Stomach (tissue), 9 donors: ENCODE data around the gene AUTS2. TPM values are rescaled to one million over a fixed set of nuclear protein-coding genes. Genes with fewer than 3 reads are reported as not detected.

ENCODE experiments used
- DNase-seq, 2 donors: peaks; one replicate each; pipeline versions ENCODE4 v3.0.0 to v3.0.0-alpha.2; 2013 to 2019
- H3K27ac ChIP-seq, 5 donors: fragments of 200-600 bp in 4 of 5; sonication (generic) in 4 of 5; one replicate each; pipeline ENCODE4 v1.5.1; 2013 to 2019; ENCODE audit warnings: mild to moderate bottlenecking in 1 of 5, moderate library complexity in 1 of 5
- H3K27me3 ChIP-seq, 3 donors: fragments of 200-600 bp; sonication (generic); one replicate each; pipeline ENCODE4 v1.5.1; 2017 to 2019; ENCODE audit warnings: mixed run types in 1 of 3
- H3K36me3 ChIP-seq, 4 donors: fragments of 200-600 bp; sonication (generic); 1 replicate in 3 of 4; 2 replicates in 1 of 4; pipeline ENCODE4 v1.5.1; 2016 to 2019
- H3K4me1 ChIP-seq, 4 donors: fragments of 200-600 bp; sonication (generic); one replicate each; pipeline ENCODE4 v1.5.1; 2016 to 2019
- H3K4me3 ChIP-seq, 4 donors: fragments of 200-600 bp; sonication (generic) in 3 of 4; one replicate each; pipeline ENCODE4 v1.5.1; 2016 to 2019; ENCODE audit warnings: mild to moderate bottlenecking in 1 of 4
- H3K9me3 ChIP-seq, 4 donors: fragments of 200-600 bp; sonication (generic); one replicate each; pipeline ENCODE4 v1.5.1; 2016 to 2019
- EP300 ChIP-seq: sonication (generic); formaldehyde crosslinking; IDR thresholded peaks from one replicate; pipeline ENCODE4 v1.6.1; 2017; ENCODE audit warnings: antibody characterized with exemption
- POLR2A ChIP-seq, 4 donors: fragments of 450-650 bp; IDR thresholded peaks; one replicate each; pipeline ENCODE4 v1.6.1; 2016; ENCODE audit warnings: antibody characterized with exemption in 4 of 4, control low read depth in 2 of 4, mild to moderate bottlenecking in 1 of 4, moderate library complexity in 1 of 4
- POLR2AphosphoS5 ChIP-seq, 3 donors: sonication (generic); formaldehyde crosslinking; IDR thresholded peaks; one replicate each; pipeline ENCODE4 v1.6.1; 2016; ENCODE audit warnings: antibody characterized with exemption in 3 of 3
- WGBS, 5 donors: extraction: QIAGEN DNeasy Blood & Tissue Kit in 3 of 5; methylation state at CpG; one replicate each; pipeline versions ENCODE4 v1.1.5 to v1.1.7; 2013 to 2018; 5-methylcytosine and 5-hydroxymethylcytosine counted together
- intact Hi-C: fragments of 100-400 bp; cut with DNase I; formaldehyde crosslinking; loops from one replicate; pipeline ENCODE4 v1.15.1; 2023; ENCODE audit warnings: low total_unique reads
- polyA plus RNA-seq, 3 donors: library from polyadenylated mRNA; stranded (reverse); fragments of 200-250 nt; gene quantifications; one replicate each; pipeline ENCODE4 v1.2.3, GENCODE V29; 2013
- total RNA-seq, 5 donors: library from RNA; depleted of rRNA; stranded (reverse); fragments of >200 nt; gene quantifications; one replicate each; pipeline versions ENCODE4 v1.1.0 to v1.2.3, GENCODE V29; 2014 to 2016
- TF ChIP-seq, protein P1 (sequence below), 7 experiments: fragments of 450-650 bp in 4 of 7; fragments of 200-600 bp in 3 of 7; sonication (generic) in 3 of 7; IDR thresholded peaks; one replicate each; pipeline ENCODE4 v1.5.1; 2016 to 2019; ENCODE audit warnings: antibody characterized with exemption in 7 of 7, control low read depth in 2 of 7, mild to moderate bottlenecking in 1 of 7
- donor health status: healthy with polysubstance abuse.
- donor health status: Bipolar disorder and iron deficiency.
- donor health status: healthy.

AUTS2 gene
- total and polyA plus RNA-seq, 8 donors = 3.8 to 90.3 (median 38.1) TPM

DNA sequence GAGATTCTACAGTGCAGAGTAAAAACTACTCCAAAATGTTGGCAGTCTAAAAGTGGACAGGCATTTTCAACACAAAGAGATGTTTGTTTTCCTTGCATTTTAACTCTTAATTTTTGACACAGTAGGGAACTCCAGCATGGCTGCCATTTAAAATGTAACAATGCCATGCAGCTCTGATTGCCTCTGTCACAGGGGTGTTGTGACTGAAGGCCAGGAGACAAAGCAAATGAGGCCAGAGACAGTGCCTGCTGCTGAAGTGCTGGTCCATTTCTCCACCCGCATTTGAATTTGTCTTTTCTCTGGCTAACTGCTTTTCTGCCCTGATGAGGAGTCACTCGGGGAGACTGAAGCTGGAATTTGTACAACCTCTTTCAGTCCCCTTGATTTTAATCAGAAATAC is 823.0 kb downstream of the AUTS2 start:
- no peaks in the 10 kb centered on the region for H3K9me3 ChIP-seq
- H3K4me3 ChIP-seq = no peak overlapping the region
- WGBS, 5 donors = 84 to 98% (median 92%) methylated on average over 2 of the region's 2 CpGs
- H3K27me3 ChIP-seq = no peaks in the 10 kb centered on the region
- TF ChIP-seq EP300 = no peak
- no peak for TF ChIP-seq POLR2A (IDR thresholded peaks at IDR 0.05)
- no peak for TF ChIP-seq POLR2AphosphoS5 (IDR thresholded peaks at IDR 0.05)
- TF ChIP-seq, protein P1, sequence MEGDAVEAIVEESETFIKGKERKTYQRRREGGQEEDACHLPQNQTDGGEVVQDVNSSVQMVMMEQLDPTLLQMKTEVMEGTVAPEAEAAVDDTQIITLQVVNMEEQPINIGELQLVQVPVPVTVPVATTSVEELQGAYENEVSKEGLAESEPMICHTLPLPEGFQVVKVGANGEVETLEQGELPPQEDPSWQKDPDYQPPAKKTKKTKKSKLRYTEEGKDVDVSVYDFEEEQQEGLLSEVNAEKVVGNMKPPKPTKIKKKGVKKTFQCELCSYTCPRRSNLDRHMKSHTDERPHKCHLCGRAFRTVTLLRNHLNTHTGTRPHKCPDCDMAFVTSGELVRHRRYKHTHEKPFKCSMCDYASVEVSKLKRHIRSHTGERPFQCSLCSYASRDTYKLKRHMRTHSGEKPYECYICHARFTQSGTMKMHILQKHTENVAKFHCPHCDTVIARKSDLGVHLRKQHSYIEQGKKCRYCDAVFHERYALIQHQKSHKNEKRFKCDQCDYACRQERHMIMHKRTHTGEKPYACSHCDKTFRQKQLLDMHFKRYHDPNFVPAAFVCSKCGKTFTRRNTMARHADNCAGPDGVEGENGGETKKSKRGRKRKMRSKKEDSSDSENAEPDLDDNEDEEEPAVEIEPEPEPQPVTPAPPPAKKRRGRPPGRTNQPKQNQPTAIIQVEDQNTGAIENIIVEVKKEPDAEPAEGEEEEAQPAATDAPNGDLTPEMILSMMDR (IDR thresholded peaks at IDR 0.05) = no peak
- no peaks in the 10 kb centered on the region for H3K4me1 ChIP-seq
- no peak for DNase-seq
- no peaks in the 10 kb centered on the region for H3K36me3 ChIP-seq
- H3K27ac ChIP-seq = no peak overlapping the region
- intact Hi-C loops = no loop called here

DNA sequence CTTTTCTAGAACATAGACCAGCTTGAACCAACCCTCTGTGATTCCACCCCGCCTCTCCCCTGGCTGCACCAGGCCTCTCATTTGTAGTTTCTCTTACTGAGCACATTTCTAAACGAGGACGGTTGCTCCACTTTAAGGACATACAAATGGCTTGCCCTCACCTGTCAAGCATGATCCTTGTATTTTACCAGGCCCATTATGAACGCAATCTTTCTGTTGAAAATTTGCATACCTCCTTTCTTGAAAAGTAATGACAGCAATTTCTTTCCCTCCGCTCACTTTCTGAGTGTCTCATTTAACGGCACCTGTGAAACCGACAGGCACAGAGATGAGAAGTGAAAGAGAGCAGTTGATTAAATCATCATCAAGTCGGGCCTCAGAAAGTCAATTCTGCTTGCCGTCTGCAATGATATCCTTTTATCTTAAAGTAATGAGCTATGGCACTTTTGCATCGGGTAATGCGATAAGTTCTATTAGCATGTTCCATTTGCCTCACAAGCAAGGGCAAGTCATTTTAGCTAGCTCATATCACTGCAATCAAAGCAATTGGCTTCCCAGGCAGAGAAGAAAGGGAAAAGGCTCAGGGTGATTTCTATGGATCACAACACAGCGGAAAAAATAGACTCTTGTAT is 828.1 kb downstream of the AUTS2 start:
- H3K4me3 ChIP-seq = no peak overlapping the region

DNA sequence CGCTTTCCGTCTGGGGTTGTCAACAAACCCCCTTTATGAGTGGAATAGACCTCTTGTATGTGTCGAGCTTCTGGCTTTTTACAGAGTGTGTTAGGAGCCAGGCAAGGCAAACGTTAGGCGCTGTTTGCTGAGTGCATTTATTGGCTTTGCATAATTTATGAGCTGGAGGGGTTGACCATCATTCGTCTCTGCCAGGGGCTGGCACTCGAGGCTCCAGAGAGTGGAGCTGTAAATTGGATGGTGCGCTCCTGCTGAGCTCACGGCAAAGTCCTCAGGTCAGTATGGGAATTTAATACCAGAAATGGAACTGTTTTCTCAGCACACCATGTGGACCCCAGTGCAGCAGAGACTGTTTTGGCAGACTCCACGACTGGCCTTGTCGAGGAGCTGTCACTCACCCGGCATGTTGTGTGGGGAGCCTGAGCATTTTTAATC is 834.3 kb downstream of the AUTS2 start:
- WGBS, 5 donors = 76 to 95% (median 87%) methylated on average over 11 to 12 of the region's 12 CpGs
- no peaks in the 10 kb centered on the region for H3K36me3 ChIP-seq
- no peak overlapping the region for H3K27ac ChIP-seq
- intact Hi-C loops = no loop called here
- H3K27me3 ChIP-seq = no peaks in the 10 kb centered on the region
- DNase-seq = peak in 1 of 2 donors; percentile 20
- H3K4me1 ChIP-seq = peaks cover 0 to 4% (median 0%) of the 10 kb centered on the region in 4 donors
- H3K4me3 ChIP-seq = no peak overlapping the region
- TF ChIP-seq POLR2AphosphoS5 (IDR thresholded peaks at IDR 0.05) (no peak), EP300 (no peak), POLR2A (IDR thresholded peaks at IDR 0.05) (no peak)
- TF ChIP-seq, protein P1 (IDR thresholded peaks at IDR 0.05) = no peak
- H3K9me3 ChIP-seq = no peaks in the 10 kb centered on the region

More for the DNA sequence above, 828.1 kb downstream of the AUTS2 start:
- Histone ChIP-seq H3K27ac (no peak overlapping the region), H3K9me3 (no peaks in the 10 kb centered on the region), H3K36me3 (no peaks in the 10 kb centered on the region), H3K4me1 (no peaks in the 10 kb centered on the region), H3K27me3 (no peaks in the 10 kb centered on the region)
- no peak for DNase-seq
- WGBS, 5 donors = 88 to 91% (median 89%) methylated on average over 12 of the region's 12 CpGs
- intact Hi-C loops = no loop called here
- TF ChIP-seq POLR2AphosphoS5 (IDR thresholded peaks at IDR 0.05) (no peak), POLR2A (IDR thresholded peaks at IDR 0.05) (no peak), EP300 (no peak)
- TF ChIP-seq, protein P1 (IDR thresholded peaks at IDR 0.05) = no peak

DNA sequence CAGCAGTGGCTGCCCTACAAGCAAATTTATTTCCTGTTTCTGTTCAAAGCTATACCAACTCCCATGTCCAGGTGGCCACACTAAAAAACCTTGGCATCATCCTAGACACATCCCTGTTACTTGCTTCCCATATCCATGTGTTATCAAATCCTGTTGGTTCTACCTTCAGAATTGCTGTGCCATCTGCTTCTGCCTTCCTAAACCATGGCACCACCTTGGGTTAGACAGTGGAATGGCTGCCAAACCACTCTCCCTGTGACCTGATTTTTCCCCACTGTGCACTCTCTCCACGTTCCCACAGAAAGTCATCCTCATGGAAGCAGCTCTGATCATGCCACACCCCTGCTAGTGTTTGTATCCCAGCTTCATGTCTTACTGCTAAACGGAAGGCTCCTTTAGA is 836.1 kb downstream of the AUTS2 start:
- Histone ChIP-seq H3K4me3 (no peak overlapping the region), H3K27ac (no peak overlapping the region), H3K36me3 (no peaks in the 10 kb centered on the region), H3K9me3 (no peaks in the 10 kb centered on the region), H3K4me1 (peaks cover 0 to 4% (median 0%) of the 10 kb centered on the region in 4 donors), H3K27me3 (no peaks in the 10 kb centered on the region)
- WGBS, 5 donors = 36 to 64% (median 39%) methylated on average over 2 of the region's 2 CpGs
- intact Hi-C loops = no loop called here
- TF ChIP-seq EP300 (no peak), POLR2A (IDR thresholded peaks at IDR 0.05) (no peak), POLR2AphosphoS5 (IDR thresholded peaks at IDR 0.05) (no peak)
- TF ChIP-seq, protein P1 (IDR thresholded peaks at IDR 0.05) = no peak
- no peak for DNase-seq
